HepG2 (cell line): Measurements from ENCODE around the gene COPE. TPM values are rescaled to one million over a fixed set of nuclear protein-coding genes. Genes with fewer than 3 reads are reported as not detected.

ENCODE experiments used
- ATAC-seq: fragments of 200-7000 bp; cut with Tn5 transposase; 3 replicates; pipeline ENCODE4 v1.9.1; 2020; ENCODE audit warnings: mild to moderate bottlenecking, moderate library complexity
- BruUV-seq: library from RNA; stranded (reverse); fragments of 400-500 nt; replicated peaks from 2 replicates; lab custom pipeline; 2021; lab: Mats Ljungman, UMichigan
- CTCF ChIA-PET: fragments of 300-600 bp; formaldehyde crosslinking; extraction: SDS; loops from one replicate; lab custom pipeline; 2021; ENCODE audit warnings: low total read pairs, inconsistent platforms, low intra/inter-chr PET ratio; lab: Yijun Ruan, JAX
- POLR2A ChIA-PET: fragments of 350-600 bp; sonication (Branson Sonifier 250); formaldehyde crosslinking; loops from one replicate; lab custom pipeline; 2020; ENCODE audit warnings: antibody characterized with exemption, inconsistent platforms; lab: Yijun Ruan, JAX
- DNase-seq: peaks from one replicate; pipeline ENCODE4 v3.0.0-alpha.2; 2015; ENCODE audit warnings: low spot score
- FAIRE-seq: peaks from 3 replicates; lab custom pipeline; 2011; peaks lifted over from hg19 to GRCh38; lab: Jason Lieb, UNC
- H2AFZ ChIP-seq: one replicate; pipeline ENCODE4 v1.6.1; 2011; ENCODE audit warnings: low read length, inconsistent platforms
- H3K27ac ChIP-seq: fragments of 300-600 bp; 3 replicates; pipeline ENCODE4 v1.8.0; 2011; ENCODE audit warnings: mixed run types, mild to moderate bottlenecking, mixed read lengths, low read length, inconsistent platforms; ENCODE audit not compliant: insufficient read depth; ENCODE audit errors: extremely low read length
- H3K27me3 ChIP-seq, 2 experiments: fragments of 200-600 bp in 1 of 2; 2 replicates in 1 of 2; 3 replicates in 1 of 2; pipeline versions ENCODE4 v1.6.0 to v1.8.0; 2011; ENCODE audit warnings: low read length in 2 of 2, mild to moderate bottlenecking in 2 of 2, moderate library complexity in 2 of 2, inconsistent platforms in 1 of 2; ENCODE audit not compliant: insufficient read depth in 2 of 2, control insufficient read depth in 1 of 2
- H3K36me3 ChIP-seq, 2 experiments: fragments of 200-600 bp in 1 of 2; replicated peaks in 1 of 2; 2 replicates in 1 of 2; 3 replicates in 1 of 2; pipeline versions ENCODE4 v1.5.1 to v1.8.0; 2011; ENCODE audit warnings: low read length in 2 of 2, inconsistent platforms in 1 of 2; ENCODE audit not compliant: insufficient read depth in 2 of 2, control insufficient read depth in 1 of 2
- H3K4me1 ChIP-seq: 2 replicates; pipeline ENCODE4 v1.5.1; 2012; ENCODE audit warnings: low read length, inconsistent platforms; ENCODE audit not compliant: insufficient read depth
- H3K4me2 ChIP-seq: 2 replicates; pipeline ENCODE4 v1.6.0; 2011; ENCODE audit warnings: low read depth, low read length, inconsistent platforms
- H3K4me3 ChIP-seq, 3 experiments: fragments of 200-600 bp in 1 of 3; sonication (generic), shearing (Covaris generic) in 1 of 3; replicated peaks in 1 of 3; 2 replicates each; pipeline ENCODE4 v1.5.1; 2011 to 2016; ENCODE audit warnings: low read length in 3 of 3, inconsistent platforms in 2 of 3, low read depth in 2 of 3, mild to moderate bottlenecking in 2 of 3, control low read depth in 1 of 3, mixed read lengths in 1 of 3; ENCODE audit not compliant: insufficient read depth in 1 of 3
- H3K79me2 ChIP-seq: one replicate; pipeline ENCODE4 v1.6.1; 2011; ENCODE audit warnings: low read length, inconsistent platforms; ENCODE audit not compliant: insufficient read depth
- H3K9ac ChIP-seq: 2 replicates; pipeline ENCODE4 v1.6.0; 2011; ENCODE audit warnings: mild to moderate bottlenecking, low read depth, low read length, inconsistent platforms; ENCODE audit not compliant: insufficient read depth
- H3K9me3 ChIP-seq: 2 replicates; pipeline ENCODE4 v1.5.1; 2012; ENCODE audit warnings: mild to moderate bottlenecking, low read length
- H4K20me1 ChIP-seq: 2 replicates; pipeline ENCODE4 v1.6.0; 2011; ENCODE audit warnings: inconsistent platforms, mild to moderate bottlenecking, low read length, moderate library complexity; ENCODE audit not compliant: insufficient read depth
- DDIT3 ChIP-seq: sonication (generic); formaldehyde crosslinking; IDR thresholded peaks from 2 replicates; pipeline ENCODE4 v1.4.0; 2020; ENCODE audit warnings: mild to moderate bottlenecking, missing genetic modification reagents
- NFKB2 ChIP-seq: sonication (generic); formaldehyde crosslinking; IDR thresholded peaks from 2 replicates; pipeline ENCODE4 v1.4.0; 2020; ENCODE audit warnings: missing genetic modification reagents, borderline replicate concordance
- RBM22 ChIP-seq: fragments of 200-400 bp; formaldehyde crosslinking; optimal IDR thresholded peaks from 2 replicates; pipeline ENCODE3; 2017; ENCODE audit warnings: mild to moderate bottlenecking, low read length, moderate library complexity
- YY1 ChIP-seq: IDR thresholded peaks from 2 replicates; pipeline ENCODE4 v1.6.1; 2011; ENCODE audit warnings: low read length, low read depth, moderate library complexity, mild to moderate bottlenecking; ENCODE audit not compliant: insufficient read depth, insufficient replicate concordance
- ZNF10 ChIP-seq: sonication (generic); formaldehyde crosslinking; IDR thresholded peaks from 2 replicates; pipeline ENCODE4 v1.4.0; 2020; ENCODE audit warnings: mild to moderate bottlenecking, low read depth, missing genetic modification reagents, borderline replicate concordance
- ZNF850 ChIP-seq: sonication (generic); formaldehyde crosslinking; conservative IDR thresholded peaks from 2 replicates; pipeline ENCODE4 v1.9.0; 2021; ENCODE audit warnings: mild to moderate bottlenecking, missing genetic modification reagents
- whole genome bisulfite sequencing: methylation state at CpG from one replicate; pipeline ENCODE4 v1.1.6; 2017; ENCODE audit warnings: low lambda C conversion rate; 5-methylcytosine and 5-hydroxymethylcytosine counted together
- in situ Hi-C: cut with HindIII; loops from 2 replicates; pipeline ENCODE4 v1.10.0; 2017; ENCODE audit warnings: low pct_unique_long_range_greater_than_20kb; ENCODE audit not compliant: extremely low pct_ligation_motif_present
- intact Hi-C: fragments of 100-400 bp; cut with micrococcal nuclease; formaldehyde crosslinking; loops from one replicate; pipeline ENCODE4 v1.10.0; 2022; ENCODE audit not compliant: unreplicated experiment
- polyA plus RNA-seq, 8 experiments: library from polyadenylated mRNA; depleted of rRNA in 3 of 8; stranded (reverse) in 7 of 8; unstranded in 1 of 8; fragments of >200 nt; fragmentation: Illumina TruSeq in 4 of 8; extraction: Trizol in 4 of 8; gene quantifications; 2 replicates each; pipeline versions ENCODE4 v1.2.1 to v1.2.3, GENCODE V29; 2011 to 2016; ENCODE audit warnings: low read depth in 4 of 8, missing spikeins in 1 of 8, mixed read lengths in 1 of 8; ENCODE audit not compliant: insufficient read depth in 1 of 8
- total RNA-seq, 5 experiments: library from RNA; depleted of rRNA; stranded (reverse); fragments of >200 nt; fragmentation: Illumina TruSeq; extraction: Trizol; gene quantifications; 2 replicates each; pipeline ENCODE4 v1.2.3, GENCODE V29; 2016; ENCODE audit warnings: low read depth in 1 of 5
- TF ChIP-seq, protein P1 (sequence below): sonication (generic); formaldehyde crosslinking; conservative IDR thresholded peaks from 2 replicates; pipeline ENCODE4 v1.8.1; 2023; ENCODE audit warnings: missing genetic modification reagents
- TF ChIP-seq, protein P2 (sequence below): sonication (generic); formaldehyde crosslinking; IDR thresholded peaks from 2 replicates; pipeline ENCODE4 v1.8.0; 2022; ENCODE audit warnings: mild to moderate bottlenecking, missing genetic modification reagents, borderline replicate concordance
- TF ChIP-seq, protein P3 (sequence below): sonication (generic); formaldehyde crosslinking; IDR thresholded peaks from 2 replicates; pipeline ENCODE4 v1.8.1; 2022; ENCODE audit warnings: low read depth, mild to moderate bottlenecking, missing genetic modification reagents
- TF ChIP-seq, protein P4 (sequence below): IDR thresholded peaks from 2 replicates; pipeline ENCODE4 v1.6.1; 2016; ENCODE audit warnings: missing biosample characterization, missing genetic modification reagents, low read depth

Gene COPE
- total and polyA plus RNA-seq, 2 of the 13 experiments (the other 11 are each of a cell fraction or from before 2014, with no cell fraction given), result 189 to 205 TPM

DNA sequence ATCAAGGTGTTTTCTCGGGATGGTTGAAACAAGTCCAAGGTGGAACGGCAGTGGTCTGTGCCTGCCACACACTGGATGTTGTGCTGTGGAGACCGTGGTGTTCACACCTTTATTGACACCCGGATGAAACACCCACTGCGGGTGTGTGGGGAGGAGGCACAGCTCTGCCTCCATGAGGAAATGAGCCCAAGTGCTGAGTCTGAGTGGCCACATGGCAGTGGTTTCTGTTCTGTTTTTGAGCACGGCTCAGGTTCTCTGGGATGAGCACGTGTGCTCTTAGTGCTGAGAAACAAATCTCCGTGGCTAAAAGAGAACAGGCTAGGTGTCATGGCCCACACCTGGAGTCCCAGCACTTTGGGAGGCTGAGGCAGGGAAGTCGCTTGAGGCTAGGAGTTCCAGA lies 58.0 kb downstream of the COPE start:
- Histone ChIP-seq H4K20me1 (no peaks in the 10 kb centered on the region), H3K27ac (no peak overlapping the region), H3K79me2 (no peaks in the 10 kb centered on the region), H3K27me3 (no peaks in the 10 kb centered on the region), H3K36me3 (peaks cover 63 to 92% of the 10 kb centered on the region in 2 experiments), H3K9me3 (no peaks in the 10 kb centered on the region), H3K4me1 (no peaks in the 10 kb centered on the region), H3K9ac (no peak overlapping the region), H3K4me3 (no peak overlapping the region), H2AFZ (no peak overlapping the region), H3K4me2 (no peak overlapping the region)
- BruUV-seq, result no TSS peak
- no peak for FAIRE-seq
- no peak for ATAC-seq
- in situ Hi-C loops, result no loop called here
- intact Hi-C loops, result no loop called here
- 94% methylated on average over 8 of the region's 9 CpGs for WGBS
- TF ChIP-seq RBM22 (peak; percentile 21), ZNF850 (CRISPR knock-in tag) (no peak)
- TF ChIP-seq, protein P1, sequence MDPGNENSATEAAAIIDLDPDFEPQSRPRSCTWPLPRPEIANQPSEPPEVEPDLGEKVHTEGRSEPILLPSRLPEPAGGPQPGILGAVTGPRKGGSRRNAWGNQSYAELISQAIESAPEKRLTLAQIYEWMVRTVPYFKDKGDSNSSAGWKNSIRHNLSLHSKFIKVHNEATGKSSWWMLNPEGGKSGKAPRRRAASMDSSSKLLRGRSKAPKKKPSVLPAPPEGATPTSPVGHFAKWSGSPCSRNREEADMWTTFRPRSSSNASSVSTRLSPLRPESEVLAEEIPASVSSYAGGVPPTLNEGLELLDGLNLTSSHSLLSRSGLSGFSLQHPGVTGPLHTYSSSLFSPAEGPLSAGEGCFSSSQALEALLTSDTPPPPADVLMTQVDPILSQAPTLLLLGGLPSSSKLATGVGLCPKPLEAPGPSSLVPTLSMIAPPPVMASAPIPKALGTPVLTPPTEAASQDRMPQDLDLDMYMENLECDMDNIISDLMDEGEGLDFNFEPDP, result 0 out of 2 replicates have a peak, but pooled peaks have one; percentile 29
- POLR2A ChIA-PET, result no interaction called here
- CTCF ChIA-PET, result no interaction called here
- no peak for DNase-seq

GRCh38 chr19:18860725-18861124 lies 58.5 kb downstream of the COPE start:
- no peak for DNase-seq
- Histone ChIP-seq H3K4me1 (no peaks in the 10 kb centered on the region), H3K4me3 (no peak overlapping the region), H2AFZ (no peak overlapping the region), H3K27me3 (no peaks in the 10 kb centered on the region), H3K4me2 (no peak overlapping the region), H3K27ac (no peak overlapping the region), H3K36me3 (peaks cover 65 to 93% of the 10 kb centered on the region in 2 experiments), H3K9me3 (no peaks in the 10 kb centered on the region), H3K79me2 (no peaks in the 10 kb centered on the region), H3K9ac (no peak overlapping the region), H4K20me1 (no peaks in the 10 kb centered on the region)
- in situ Hi-C loops, result no loop called here
- 100% methylated on average over 11 of the region's 17 CpGs for WGBS
- ChIA-PET CTCF (no interaction called here), POLR2A (no interaction called here)
- no TSS peak for BruUV-seq
- FAIRE-seq, result no peak
- intact Hi-C loops, result no loop called here
- ATAC-seq, result no peak
- TF ChIP-seq YY1, result no peak
- TF ChIP-seq NFKB2 (CRISPR knock-in tag), result no peak
- TF ChIP-seq, protein P2, sequence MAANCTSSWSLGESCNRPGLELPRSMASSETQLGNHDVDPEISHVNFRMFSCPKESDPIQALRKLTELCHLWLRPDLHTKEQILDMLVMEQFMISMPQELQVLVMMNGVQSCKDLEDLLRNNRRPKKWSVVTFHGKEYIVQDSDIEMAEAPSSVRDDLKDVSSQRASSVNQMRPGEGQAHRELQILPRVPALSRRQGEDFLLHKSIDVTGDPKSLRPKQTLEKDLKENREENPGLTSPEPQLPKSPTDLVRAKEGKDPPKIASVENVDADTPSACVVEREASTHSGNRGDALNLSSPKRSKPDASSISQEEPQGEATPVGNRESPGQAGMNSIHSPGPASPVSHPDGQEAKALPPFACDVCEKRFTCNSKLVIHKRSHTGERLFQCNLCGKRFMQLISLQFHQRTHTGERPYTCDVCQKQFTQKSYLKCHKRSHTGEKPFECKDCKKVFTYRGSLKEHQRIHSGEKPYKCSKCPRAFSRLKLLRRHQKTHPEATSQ, result no peak
- TF ChIP-seq DDIT3 (CRISPR knock-in tag), result no peak
- TF ChIP-seq, protein P3, sequence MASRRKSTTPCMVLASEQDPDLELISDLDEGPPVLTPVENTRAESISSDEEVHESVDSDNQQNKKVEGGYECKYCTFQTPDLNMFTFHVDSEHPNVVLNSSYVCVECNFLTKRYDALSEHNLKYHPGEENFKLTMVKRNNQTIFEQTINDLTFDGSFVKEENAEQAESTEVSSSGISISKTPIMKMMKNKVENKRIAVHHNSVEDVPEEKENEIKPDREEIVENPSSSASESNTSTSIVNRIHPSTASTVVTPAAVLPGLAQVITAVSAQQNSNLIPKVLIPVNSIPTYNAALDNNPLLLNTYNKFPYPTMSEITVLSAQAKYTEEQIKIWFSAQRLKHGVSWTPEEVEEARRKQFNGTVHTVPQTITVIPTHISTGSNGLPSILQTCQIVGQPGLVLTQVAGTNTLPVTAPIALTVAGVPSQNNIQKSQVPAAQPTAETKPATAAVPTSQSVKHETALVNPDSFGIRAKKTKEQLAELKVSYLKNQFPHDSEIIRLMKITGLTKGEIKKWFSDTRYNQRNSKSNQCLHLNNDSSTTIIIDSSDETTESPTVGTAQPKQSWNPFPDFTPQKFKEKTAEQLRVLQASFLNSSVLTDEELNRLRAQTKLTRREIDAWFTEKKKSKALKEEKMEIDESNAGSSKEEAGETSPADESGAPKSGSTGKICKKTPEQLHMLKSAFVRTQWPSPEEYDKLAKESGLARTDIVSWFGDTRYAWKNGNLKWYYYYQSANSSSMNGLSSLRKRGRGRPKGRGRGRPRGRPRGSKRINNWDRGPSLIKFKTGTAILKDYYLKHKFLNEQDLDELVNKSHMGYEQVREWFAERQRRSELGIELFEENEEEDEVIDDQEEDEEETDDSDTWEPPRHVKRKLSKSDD, result no peak
- TF ChIP-seq, protein P4, sequence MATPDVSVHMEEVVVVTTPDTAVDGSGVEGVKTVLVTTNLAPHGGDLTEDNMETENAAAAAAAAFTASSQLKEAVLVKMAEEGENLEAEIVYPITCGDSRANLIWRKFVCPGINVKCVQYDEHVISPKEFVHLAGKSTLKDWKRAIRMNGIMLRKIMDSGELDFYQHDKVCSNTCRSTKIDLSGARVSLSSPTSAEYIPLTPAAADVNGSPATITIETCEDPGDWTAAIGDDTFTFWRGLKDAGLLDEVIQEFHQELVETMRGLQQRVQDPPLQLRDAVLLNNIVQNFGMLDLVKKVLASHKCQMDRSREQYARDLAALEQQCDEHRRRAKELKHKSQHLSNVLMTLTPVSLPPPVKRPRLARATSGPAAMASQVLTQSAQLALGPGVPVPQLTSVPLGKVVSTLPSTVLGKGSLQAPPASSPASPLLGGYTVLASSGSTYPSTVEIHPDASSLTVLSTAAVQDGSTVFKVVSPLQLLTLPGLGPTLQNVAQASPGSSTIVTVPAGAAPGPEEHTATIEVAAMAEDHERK, result no peak
- TF ChIP-seq ZNF10 (CRISPR knock-in tag), result no peak
